Neural crest cell (in vitro differentiated cells): Measurements from ENCODE around the gene LEMD1. TPM values are rescaled to one million over a fixed set of nuclear protein-coding genes. Genes with fewer than 3 reads are reported as not detected.

ENCODE experiments used
- DNase-seq: peaks from one replicate; pipeline ENCODE4 v3.0.0; 2021; ENCODE audit warnings: low read depth, mixed read lengths, low spot score
- H3K27ac Mint-ChIP-seq: one replicate; pipeline ENCODE4 v1.8.0; 2021; ENCODE audit warnings: mild to moderate bottlenecking, mixed read lengths; ENCODE audit not compliant: unreplicated experiment
- H3K27me3 Mint-ChIP-seq: 2 replicates; pipeline ENCODE4 v1.8.0; 2021; ENCODE audit warnings: low read depth, mild to moderate bottlenecking, mixed read lengths
- H3K36me3 Mint-ChIP-seq: 2 replicates; pipeline ENCODE4 v1.8.0; 2021; ENCODE audit warnings: low read depth, mild to moderate bottlenecking, mixed read lengths
- H3K4me1 Mint-ChIP-seq: 2 replicates; pipeline ENCODE4 v1.8.0; 2021; ENCODE audit warnings: mixed read lengths
- H3K4me3 Mint-ChIP-seq: one replicate; pipeline ENCODE4 v1.8.0; 2021; ENCODE audit warnings: mild to moderate bottlenecking, mixed read lengths
- H3K9me3 Mint-ChIP-seq: 2 replicates; pipeline ENCODE4 v1.8.0; 2021; ENCODE audit warnings: mixed read lengths
- CTCF ChIP-seq: fragments of 200-600 bp; sonication (generic); conservative IDR thresholded peaks from 2 replicates; pipeline ENCODE4 v1.5.0; 2021; ENCODE audit warnings: antibody characterized with exemption, mild to moderate bottlenecking
- total RNA-seq: library from RNA; stranded (reverse); gene quantifications from 2 replicates; pipeline ENCODE4 v1.2.1, GENCODE V29; 2021

LEMD1 gene
- total RNA-seq, 1 donor from 2014 or later: 10.7 TPM

GRCh38 chr1:205452933-205453332 lies 31.1 kb upstream of the LEMD1 start:
- peaks cover 60% of the 10 kb centered on the region for H3K27me3 Mint-ChIP-seq
- no peak for TF ChIP-seq CTCF
- H3K4me3 Mint-ChIP-seq: peak overlapping the region; percentile 48
- H3K9me3 Mint-ChIP-seq: no peaks in the 10 kb centered on the region
- no peaks in the 10 kb centered on the region for H3K36me3 Mint-ChIP-seq
- H3K27ac Mint-ChIP-seq: no peak overlapping the region
- no peak for DNase-seq
- peaks cover 67% of the 10 kb centered on the region for H3K4me1 Mint-ChIP-seq

DNA sequence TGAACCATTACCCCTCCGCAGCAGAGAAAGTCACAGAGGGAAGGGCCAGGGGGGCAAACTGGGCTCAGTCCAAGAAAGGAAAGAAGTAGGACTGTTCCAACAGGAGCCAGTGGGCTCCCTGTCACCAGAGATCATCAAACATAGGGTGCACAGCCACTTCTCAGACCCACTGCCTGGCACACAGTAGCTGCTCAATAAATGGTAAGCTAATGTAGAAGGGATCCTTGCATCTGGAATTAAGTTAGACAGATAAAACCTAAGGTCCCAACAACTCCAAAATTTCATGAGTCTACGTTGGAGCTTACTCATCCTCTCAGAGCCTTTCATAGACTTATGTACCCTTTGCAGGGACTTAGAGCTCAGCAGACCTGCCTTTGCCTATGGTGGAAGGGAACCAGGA lies 30.5 kb upstream of the LEMD1 start:
- Mint-ChIP-seq H3K27me3 (peaks cover 54% of the 10 kb centered on the region), H3K4me3 (peak overlapping the region; percentile 48), H3K4me1 (peaks cover 69% of the 10 kb centered on the region), H3K9me3 (no peaks in the 10 kb centered on the region), H3K27ac (no peak overlapping the region), H3K36me3 (no peaks in the 10 kb centered on the region)
- DNase-seq: no peak
- no peak for TF ChIP-seq CTCF

DNA sequence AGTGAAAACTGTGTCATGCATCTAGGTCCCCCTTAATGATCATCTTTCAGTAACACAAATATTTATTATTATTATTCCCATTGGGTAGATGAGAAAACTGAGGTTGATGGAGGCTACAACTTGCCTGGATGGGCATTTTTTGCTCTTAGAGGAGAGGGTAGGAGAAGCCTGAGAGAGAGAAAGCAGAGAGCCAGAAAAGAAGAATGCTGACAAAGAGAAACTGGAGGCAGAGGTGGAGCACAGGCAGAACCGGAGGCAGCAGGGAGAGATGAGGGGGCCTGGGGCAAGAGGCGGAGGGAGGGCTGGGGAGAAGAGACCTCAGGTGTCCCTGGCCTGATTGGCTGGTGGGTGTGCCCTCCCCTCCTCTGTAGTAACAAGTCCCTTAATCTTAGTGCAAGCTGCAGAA lies 29.9 kb upstream of the LEMD1 start:
- Mint-ChIP-seq H3K36me3 (no peaks in the 10 kb centered on the region), H3K27ac (no peak overlapping the region), H3K27me3 (peaks cover 50% of the 10 kb centered on the region), H3K9me3 (no peaks in the 10 kb centered on the region), H3K4me3 (peak overlapping the region; percentile 61), H3K4me1 (peaks cover 74% of the 10 kb centered on the region)
- TF ChIP-seq CTCF: no peak
- no peak for DNase-seq

DNA sequence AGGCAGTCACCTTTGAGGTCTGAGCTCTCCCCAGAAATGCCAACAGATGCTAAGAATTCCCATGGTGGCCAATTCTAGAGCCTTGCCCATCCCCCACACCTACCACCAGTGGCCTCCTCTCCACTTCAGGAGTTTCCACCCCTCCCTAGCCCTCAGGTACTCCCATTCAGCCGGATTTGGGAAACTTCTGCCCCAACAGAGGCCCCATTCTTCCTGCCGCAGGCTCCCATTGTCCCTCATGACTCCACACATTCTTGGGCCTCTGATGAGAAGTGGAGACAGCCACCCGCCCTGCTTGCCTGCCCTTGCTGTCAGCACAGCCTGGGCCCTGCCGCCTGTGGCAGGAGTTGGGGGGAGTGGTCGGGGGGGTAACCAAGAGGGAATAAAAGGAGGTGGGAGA lies 29.3 kb upstream of the LEMD1 start:
- Mint-ChIP-seq H3K27me3 (peaks cover 45% of the 10 kb centered on the region), H3K9me3 (no peaks in the 10 kb centered on the region), H3K36me3 (no peaks in the 10 kb centered on the region), H3K27ac (peak overlapping the region; percentile 50), H3K4me1 (peaks cover 75% of the 10 kb centered on the region), H3K4me3 (peak overlapping the region; percentile 61)
- TF ChIP-seq CTCF: no peak
- no peak for DNase-seq

GRCh38 chr1:205450448-205450847 lies 28.6 kb upstream of the LEMD1 start:
- peak; percentile 0 for TF ChIP-seq CTCF
- Mint-ChIP-seq H3K36me3 (no peaks in the 10 kb centered on the region), H3K9me3 (no peaks in the 10 kb centered on the region), H3K27me3 (peaks cover 37% of the 10 kb centered on the region), H3K4me1 (peaks cover 79% of the 10 kb centered on the region), H3K4me3 (peak overlapping the region; percentile 61), H3K27ac (peak overlapping the region; percentile 50)
- DNase-seq: no peak
